GM12878 (cell line): ENCODE measurements around the gene DNAH9. TPM values are rescaled to one million over a fixed set of nuclear protein-coding genes. Genes with fewer than 3 reads are reported as not detected.

Source experiments
- ATAC-seq: fragments of 200-7000 bp; cut with Tn5 transposase; 3 replicates; pipeline ENCODE4 v1.9.1; 2020; ENCODE audit warnings: mild to moderate bottlenecking, moderate library complexity
- BruUV-seq: library from RNA; stranded (reverse); fragments of 400-500 nt; replicated peaks from 2 replicates; lab custom pipeline; 2021; lab: Mats Ljungman, UMichigan
- CTCF ChIA-PET: fragments of 300-600 bp; sonication (Branson Sonifier 250); formaldehyde crosslinking; extraction: SDS; loops from one replicate; lab custom pipeline; 2021; ENCODE audit warnings: inconsistent platforms; lab: Yijun Ruan, JAX
- POLR2A ChIA-PET: fragments of 350-600 bp; formaldehyde crosslinking; extraction: SDS; loops from one replicate; lab custom pipeline; 2021; ENCODE audit warnings: inconsistent platforms; lab: Charles Lee
- RAD21 ChIA-PET: fragments of 300-600 bp; sonication (Branson Sonifier 250); formaldehyde crosslinking; loops from one replicate; lab custom pipeline; 2023; ENCODE audit warnings: antibody characterized with exemption; ENCODE audit not compliant: unreplicated experiment; lab: Charles Lee
- SMC1A ChIA-PET: fragments of 300-600 bp; sonication (Branson Sonifier 250); formaldehyde crosslinking; loops from one replicate; lab custom pipeline; 2023; ENCODE audit not compliant: unreplicated experiment, uncharacterized antibody; lab: Charles Lee
- DNase-seq: peaks from one replicate; pipeline ENCODE4 v3.0.0-alpha.2; 2011; ENCODE audit warnings: low read depth, low spot score
- FAIRE-seq: peaks from 3 replicates; lab custom pipeline; 2011; peaks lifted over from hg19 to GRCh38; lab: Jason Lieb, UNC
- H2AFZ ChIP-seq: 2 replicates; pipeline ENCODE4 v1.6.0; 2011; ENCODE audit warnings: low read depth, low read length, control low read depth; ENCODE audit not compliant: control insufficient read depth
- H3K27ac ChIP-seq: 2 replicates; pipeline ENCODE4 v1.5.1; 2011; ENCODE audit warnings: control low read depth; ENCODE audit not compliant: control insufficient read depth, insufficient read depth
- H3K27me3 ChIP-seq, 2 experiments: replicated peaks in 1 of 2; 2 replicates each; pipeline versions ENCODE4 v1.6.0 to v1.6.1; 2011; ENCODE audit warnings: low read length in 1 of 2; ENCODE audit not compliant: control insufficient read depth in 2 of 2, insufficient read depth in 2 of 2
- H3K36me3 ChIP-seq, 2 experiments: 2 replicates each; pipeline ENCODE4 v1.5.1; 2011; ENCODE audit warnings: low read length in 1 of 2; ENCODE audit not compliant: control insufficient read depth in 2 of 2, insufficient read depth in 2 of 2
- H3K4me1 ChIP-seq: 2 replicates; pipeline ENCODE4 v1.6.1; 2011; ENCODE audit warnings: mild to moderate bottlenecking, low read length, moderate library complexity, mixed read lengths; ENCODE audit not compliant: control insufficient read depth, insufficient read depth
- H3K4me2 ChIP-seq: 2 replicates; pipeline ENCODE4 v1.6.0; 2011; ENCODE audit warnings: control low read depth; ENCODE audit not compliant: control insufficient read depth, insufficient read depth
- H3K4me3 ChIP-seq: fragments of 200-600 bp; sonication (generic); 2 replicates; pipeline ENCODE4 v1.5.1; 2016
- H3K79me2 ChIP-seq: 2 replicates; pipeline ENCODE4 v1.6.0; 2011; ENCODE audit warnings: low read length; ENCODE audit not compliant: control insufficient read depth, insufficient read depth
- H3K9ac ChIP-seq: 2 replicates; pipeline ENCODE4 v1.8.0; 2011; ENCODE audit warnings: low read length, control low read depth, mixed read lengths; ENCODE audit not compliant: control insufficient read depth, insufficient read depth
- H3K9me3 ChIP-seq: replicated peaks from 3 replicates; pipeline ENCODE4 v1.5.1; 2011; ENCODE audit warnings: mild to moderate bottlenecking, low read length; ENCODE audit not compliant: control insufficient read depth, insufficient read depth
- H4K20me1 ChIP-seq: 2 replicates; pipeline ENCODE4 v1.6.0; 2011; ENCODE audit not compliant: control insufficient read depth, insufficient read depth
- GATAD2B ChIP-seq: fragments of 450-650 bp; conservative IDR thresholded peaks from 2 replicates; pipeline ENCODE4 v1.6.1; 2017; ENCODE audit warnings: low read depth, mild to moderate bottlenecking, moderate library complexity
- LARP7 ChIP-seq: fragments of 450-650 bp; IDR thresholded peaks from 2 replicates; pipeline ENCODE4 v1.6.1; 2017; ENCODE audit warnings: mild to moderate bottlenecking
- ZNF384 ChIP-seq: IDR thresholded peaks from 2 replicates; pipeline ENCODE4 v1.6.1; 2012; ENCODE audit warnings: low read depth, mild to moderate bottlenecking, low read length, improper control_type of control experiment, borderline replicate concordance
- WGBS: methylation state at CpG from one replicate; pipeline ENCODE4 v1.1.6; 2016; ENCODE audit warnings: low lambda C conversion rate; ENCODE audit not compliant: insufficient replicate concordance, insufficient coverage; ENCODE audit errors: missing lambda C conversion rate; 5-methylcytosine and 5-hydroxymethylcytosine counted together
- in situ Hi-C: fragments of 300-500 bp; cut with MboI; formaldehyde crosslinking; loops from 9 replicates; pipeline ENCODE4 v1.14.3; 2018; ENCODE audit warnings: mixed read lengths
- intact Hi-C: fragments of 100-400 bp; cut with micrococcal nuclease; formaldehyde crosslinking; loops from one replicate; pipeline ENCODE4 v1.14.2; 2022; ENCODE audit not compliant: unreplicated experiment
- polyA plus RNA-seq, 11 experiments: library from polyadenylated mRNA; depleted of rRNA in 4 of 11; unstranded in 6 of 11; stranded (reverse) in 5 of 11; fragments of >200 nt; fragmentation: Nextera tagmentation in 4 of 11; fragmentation: Illumina TruSeq in 1 of 11; extraction: Ambion mirVana in 4 of 11; extraction: Trizol in 1 of 11; gene quantifications; 1 replicate in 1 of 11; 2 replicates in 10 of 11; pipeline versions ENCODE4 v1.2.1 to v1.2.3, GENCODE V29; 2011 to 2016; ENCODE audit warnings: inconsistent platforms in 2 of 11, missing spikeins in 2 of 11, low read depth in 1 of 11
- total RNA-seq, 4 experiments: library from RNA; depleted of rRNA in 3 of 4; stranded (reverse); fragments of >200 nt in 3 of 4; fragmentation: Illumina TruSeq in 1 of 4; extraction: Trizol in 1 of 4; gene quantifications; 2 replicates each; pipeline versions ENCODE4 v1.2.1 to v1.2.3, GENCODE V29; 2013 to 2021
- TF ChIP-seq, protein P1 (sequence below): fragments of 450-650 bp; IDR thresholded peaks from 2 replicates; pipeline ENCODE4 v1.6.1; 2016; ENCODE audit warnings: mild to moderate bottlenecking, moderate library complexity, borderline replicate concordance
- TF ChIP-seq, protein P2 (sequence below): fragments of 450-650 bp; IDR thresholded peaks from 2 replicates; pipeline ENCODE4 v1.6.1; 2017; ENCODE audit warnings: borderline replicate concordance
- TF ChIP-seq, protein P3 (sequence below): IDR thresholded peaks from 2 replicates; pipeline ENCODE4 v1.6.1; 2011; ENCODE audit warnings: borderline replicate concordance, low read depth, mild to moderate bottlenecking, moderate library complexity, mixed read lengths, low read length; ENCODE audit not compliant: insufficient read depth; ENCODE audit errors: extremely low read length
- TF ChIP-seq, protein P4 (sequence below): fragments of 450-650 bp; formaldehyde crosslinking; IDR thresholded peaks from 2 replicates; pipeline ENCODE4 v1.5.0; 2022; ENCODE audit warnings: mild to moderate bottlenecking, missing genetic modification characterization

Gene DNAH9
- total and polyA plus RNA-seq, 10 of the 15 experiments (the other 5 are each of a cell fraction or from before 2014, with no cell fraction given) = 0.10 to 0.40 (median 0.19) TPM; not detected in 7

GRCh38 chr17:11908711-11909146, 310.5 kb downstream of the DNAH9 start:
- CTCF ChIA-PET = no interaction called here
- Histone ChIP-seq H3K4me3 (no peak overlapping the region), H3K27ac (no peak overlapping the region), H3K79me2 (no peaks in the 10 kb centered on the region), H3K9ac (no peak overlapping the region), H3K27me3 (no peaks in the 10 kb centered on the region), H2AFZ (no peak overlapping the region), H3K9me3 (no peaks in the 10 kb centered on the region), H4K20me1 (no peaks in the 10 kb centered on the region), H3K4me2 (no peak overlapping the region), H3K36me3 (no peaks in the 10 kb centered on the region), H3K4me1 (no peaks in the 10 kb centered on the region)
- in situ Hi-C loops (no loop called here), intact Hi-C loops (no loop called here)
- FAIRE-seq = no peak
- SMC1A ChIA-PET = no interaction called here
- no peak for DNase-seq
- POLR2A ChIA-PET = no interaction called here
- no TSS peak for BruUV-seq
- RAD21 ChIA-PET = no interaction called here
- WGBS = 34% methylated on average over 7 of the region's 7 CpGs
- ATAC-seq = no peak
- TF ChIP-seq, protein P1, sequence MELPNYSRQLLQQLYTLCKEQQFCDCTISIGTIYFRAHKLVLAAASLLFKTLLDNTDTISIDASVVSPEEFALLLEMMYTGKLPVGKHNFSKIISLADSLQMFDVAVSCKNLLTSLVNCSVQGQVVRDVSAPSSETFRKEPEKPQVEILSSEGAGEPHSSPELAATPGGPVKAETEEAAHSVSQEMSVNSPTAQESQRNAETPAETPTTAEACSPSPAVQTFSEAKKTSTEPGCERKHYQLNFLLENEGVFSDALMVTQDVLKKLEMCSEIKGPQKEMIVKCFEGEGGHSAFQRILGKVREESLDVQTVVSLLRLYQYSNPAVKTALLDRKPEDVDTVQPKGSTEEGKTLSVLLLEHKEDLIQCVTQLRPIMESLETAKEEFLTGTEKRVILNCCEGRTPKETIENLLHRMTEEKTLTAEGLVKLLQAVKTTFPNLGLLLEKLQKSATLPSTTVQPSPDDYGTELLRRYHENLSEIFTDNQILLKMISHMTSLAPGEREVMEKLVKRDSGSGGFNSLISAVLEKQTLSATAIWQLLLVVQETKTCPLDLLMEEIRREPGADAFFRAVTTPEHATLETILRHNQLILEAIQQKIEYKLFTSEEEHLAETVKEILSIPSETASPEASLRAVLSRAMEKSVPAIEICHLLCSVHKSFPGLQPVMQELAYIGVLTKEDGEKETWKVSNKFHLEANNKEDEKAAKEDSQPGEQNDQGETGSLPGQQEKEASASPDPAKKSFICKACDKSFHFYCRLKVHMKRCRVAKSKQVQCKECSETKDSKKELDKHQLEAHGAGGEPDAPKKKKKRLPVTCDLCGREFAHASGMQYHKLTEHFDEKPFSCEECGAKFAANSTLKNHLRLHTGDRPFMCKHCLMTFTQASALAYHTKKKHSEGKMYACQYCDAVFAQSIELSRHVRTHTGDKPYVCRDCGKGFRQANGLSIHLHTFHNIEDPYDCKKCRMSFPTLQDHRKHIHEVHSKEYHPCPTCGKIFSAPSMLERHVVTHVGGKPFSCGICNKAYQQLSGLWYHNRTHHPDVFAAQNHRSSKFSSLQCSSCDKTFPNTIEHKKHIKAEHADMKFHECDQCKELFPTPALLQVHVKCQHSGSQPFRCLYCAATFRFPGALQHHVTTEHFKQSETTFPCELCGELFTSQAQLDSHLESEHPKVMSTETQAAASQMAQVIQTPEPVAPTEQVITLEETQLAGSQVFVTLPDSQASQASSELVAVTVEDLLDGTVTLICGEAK = no peak
- no peak for TF ChIP-seq LARP7
- no peak for TF ChIP-seq GATAD2B
- TF ChIP-seq ZNF384 = no peak
- TF ChIP-seq, protein P2, sequence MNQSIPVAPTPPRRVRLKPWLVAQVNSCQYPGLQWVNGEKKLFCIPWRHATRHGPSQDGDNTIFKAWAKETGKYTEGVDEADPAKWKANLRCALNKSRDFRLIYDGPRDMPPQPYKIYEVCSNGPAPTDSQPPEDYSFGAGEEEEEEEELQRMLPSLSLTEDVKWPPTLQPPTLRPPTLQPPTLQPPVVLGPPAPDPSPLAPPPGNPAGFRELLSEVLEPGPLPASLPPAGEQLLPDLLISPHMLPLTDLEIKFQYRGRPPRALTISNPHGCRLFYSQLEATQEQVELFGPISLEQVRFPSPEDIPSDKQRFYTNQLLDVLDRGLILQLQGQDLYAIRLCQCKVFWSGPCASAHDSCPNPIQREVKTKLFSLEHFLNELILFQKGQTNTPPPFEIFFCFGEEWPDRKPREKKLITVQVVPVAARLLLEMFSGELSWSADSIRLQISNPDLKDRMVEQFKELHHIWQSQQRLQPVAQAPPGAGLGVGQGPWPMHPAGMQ = no peak
- TF ChIP-seq, protein P3, sequence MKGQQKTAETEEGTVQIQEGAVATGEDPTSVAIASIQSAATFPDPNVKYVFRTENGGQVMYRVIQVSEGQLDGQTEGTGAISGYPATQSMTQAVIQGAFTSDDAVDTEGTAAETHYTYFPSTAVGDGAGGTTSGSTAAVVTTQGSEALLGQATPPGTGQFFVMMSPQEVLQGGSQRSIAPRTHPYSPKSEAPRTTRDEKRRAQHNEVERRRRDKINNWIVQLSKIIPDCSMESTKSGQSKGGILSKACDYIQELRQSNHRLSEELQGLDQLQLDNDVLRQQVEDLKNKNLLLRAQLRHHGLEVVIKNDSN = no peak
- TF ChIP-seq, protein P4, sequence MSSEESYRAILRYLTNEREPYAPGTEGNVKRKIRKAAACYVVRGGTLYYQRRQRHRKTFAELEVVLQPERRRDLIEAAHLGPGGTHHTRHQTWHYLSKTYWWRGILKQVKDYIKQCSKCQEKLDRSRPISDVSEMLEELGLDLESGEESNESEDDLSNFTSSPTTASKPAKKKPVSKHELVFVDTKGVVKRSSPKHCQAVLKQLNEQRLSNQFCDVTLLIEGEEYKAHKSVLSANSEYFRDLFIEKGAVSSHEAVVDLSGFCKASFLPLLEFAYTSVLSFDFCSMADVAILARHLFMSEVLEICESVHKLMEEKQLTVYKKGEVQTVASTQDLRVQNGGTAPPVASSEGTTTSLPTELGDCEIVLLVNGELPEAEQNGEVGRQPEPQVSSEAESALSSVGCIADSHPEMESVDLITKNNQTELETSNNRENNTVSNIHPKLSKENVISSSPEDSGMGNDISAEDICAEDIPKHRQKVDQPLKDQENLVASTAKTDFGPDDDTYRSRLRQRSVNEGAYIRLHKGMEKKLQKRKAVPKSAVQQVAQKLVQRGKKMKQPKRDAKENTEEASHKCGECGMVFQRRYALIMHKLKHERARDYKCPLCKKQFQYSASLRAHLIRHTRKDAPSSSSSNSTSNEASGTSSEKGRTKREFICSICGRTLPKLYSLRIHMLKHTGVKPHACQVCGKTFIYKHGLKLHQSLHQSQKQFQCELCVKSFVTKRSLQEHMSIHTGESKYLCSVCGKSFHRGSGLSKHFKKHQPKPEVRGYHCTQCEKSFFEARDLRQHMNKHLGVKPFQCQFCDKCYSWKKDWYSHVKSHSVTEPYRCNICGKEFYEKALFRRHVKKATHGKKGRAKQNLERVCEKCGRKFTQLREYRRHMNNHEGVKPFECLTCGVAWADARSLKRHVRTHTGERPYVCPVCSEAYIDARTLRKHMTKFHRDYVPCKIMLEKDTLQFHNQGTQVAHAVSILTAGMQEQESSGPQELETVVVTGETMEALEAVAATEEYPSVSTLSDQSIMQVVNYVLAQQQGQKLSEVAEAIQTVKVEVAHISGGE (CRISPR knock-in tag) = no peak
